HL-60 (cell line): ENCODE results near the gene VAT1L.

Experiments used
- DNase-seq, 2 experiments: peaks; one replicate each; pipeline ENCODE4 v3.0.0-alpha.2; 2010 to 2020; ENCODE audit warnings: low read depth in 1 of 2, low spot score in 1 of 2
- H3K27ac ChIP-seq: fragments of 250-450 bp; sonication (Bioruptor Pico); replicated peaks from 2 replicates; pipeline ENCODE4 v1.5.1; 2020; ENCODE audit warnings: mild to moderate bottlenecking, moderate library complexity
- H3K27me3 ChIP-seq: fragments of 250-450 bp; sonication (Bioruptor Pico); 2 replicates; pipeline ENCODE4 v1.5.1; 2021; ENCODE audit warnings: mild to moderate bottlenecking, moderate library complexity; ENCODE audit not compliant: insufficient read depth, poor library complexity, severe bottlenecking
- H3K4me3 ChIP-seq: replicated peaks from 2 replicates; pipeline ENCODE4 v1.5.1; 2011; ENCODE audit warnings: mild to moderate bottlenecking, control low read depth, low read length; ENCODE audit not compliant: insufficient read depth
- GABPA ChIP-seq: IDR thresholded peaks from 2 replicates; pipeline ENCODE4 v1.6.1; 2012; ENCODE audit warnings: low read depth
- POLR2AphosphoS5 ChIP-seq: IDR thresholded peaks from 2 replicates; pipeline ENCODE4 v1.6.1; 2012; ENCODE audit warnings: low read depth
- SPI1 ChIP-seq: IDR thresholded peaks from 2 replicates; pipeline ENCODE4 v1.6.1; 2012; ENCODE audit warnings: low read depth, mild to moderate bottlenecking, borderline replicate concordance
- TF ChIP-seq, protein P1 (sequence below): IDR thresholded peaks from one replicate; pipeline ENCODE4 v1.5.1; 2011; ENCODE audit warnings: low read length, control low read depth, inconsistent platforms; ENCODE audit not compliant: insufficient read depth
- TF ChIP-seq, protein P2 (sequence below): IDR thresholded peaks from 2 replicates; pipeline ENCODE4 v1.6.1; 2012; ENCODE audit warnings: low read depth; ENCODE audit not compliant: insufficient replicate concordance

Gene VAT1L

DNA sequence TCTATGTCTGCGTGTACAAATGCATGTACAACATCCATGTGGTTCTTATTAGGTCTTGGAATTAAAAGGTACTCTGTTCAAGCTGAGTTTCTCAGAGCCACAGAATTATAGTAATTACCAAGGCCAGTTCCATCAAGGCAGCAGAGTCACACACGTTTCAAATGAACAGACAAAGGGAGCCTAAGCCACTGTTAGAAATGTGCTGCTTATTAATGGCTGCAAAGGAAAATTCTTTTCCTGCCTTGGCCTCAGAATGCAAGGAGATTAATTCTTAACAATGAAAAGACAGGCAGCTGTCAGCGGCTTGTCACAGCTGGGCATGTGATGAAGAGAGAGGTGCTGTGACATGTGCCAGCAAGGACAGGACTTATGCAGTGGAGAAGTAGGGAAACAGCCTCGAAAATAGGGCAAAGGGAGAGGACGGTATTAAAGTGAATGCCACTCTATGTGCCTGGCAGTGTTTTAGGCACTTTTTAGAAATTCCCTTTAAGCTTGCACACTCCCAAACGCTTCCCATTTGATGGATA lies 133.9 kb downstream of the VAT1L start:
- TF ChIP-seq, protein P1, sequence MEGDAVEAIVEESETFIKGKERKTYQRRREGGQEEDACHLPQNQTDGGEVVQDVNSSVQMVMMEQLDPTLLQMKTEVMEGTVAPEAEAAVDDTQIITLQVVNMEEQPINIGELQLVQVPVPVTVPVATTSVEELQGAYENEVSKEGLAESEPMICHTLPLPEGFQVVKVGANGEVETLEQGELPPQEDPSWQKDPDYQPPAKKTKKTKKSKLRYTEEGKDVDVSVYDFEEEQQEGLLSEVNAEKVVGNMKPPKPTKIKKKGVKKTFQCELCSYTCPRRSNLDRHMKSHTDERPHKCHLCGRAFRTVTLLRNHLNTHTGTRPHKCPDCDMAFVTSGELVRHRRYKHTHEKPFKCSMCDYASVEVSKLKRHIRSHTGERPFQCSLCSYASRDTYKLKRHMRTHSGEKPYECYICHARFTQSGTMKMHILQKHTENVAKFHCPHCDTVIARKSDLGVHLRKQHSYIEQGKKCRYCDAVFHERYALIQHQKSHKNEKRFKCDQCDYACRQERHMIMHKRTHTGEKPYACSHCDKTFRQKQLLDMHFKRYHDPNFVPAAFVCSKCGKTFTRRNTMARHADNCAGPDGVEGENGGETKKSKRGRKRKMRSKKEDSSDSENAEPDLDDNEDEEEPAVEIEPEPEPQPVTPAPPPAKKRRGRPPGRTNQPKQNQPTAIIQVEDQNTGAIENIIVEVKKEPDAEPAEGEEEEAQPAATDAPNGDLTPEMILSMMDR, result no peak
- TF ChIP-seq POLR2AphosphoS5 (no peak), GABPA (no peak), SPI1 (no peak)
- TF ChIP-seq, protein P2, sequence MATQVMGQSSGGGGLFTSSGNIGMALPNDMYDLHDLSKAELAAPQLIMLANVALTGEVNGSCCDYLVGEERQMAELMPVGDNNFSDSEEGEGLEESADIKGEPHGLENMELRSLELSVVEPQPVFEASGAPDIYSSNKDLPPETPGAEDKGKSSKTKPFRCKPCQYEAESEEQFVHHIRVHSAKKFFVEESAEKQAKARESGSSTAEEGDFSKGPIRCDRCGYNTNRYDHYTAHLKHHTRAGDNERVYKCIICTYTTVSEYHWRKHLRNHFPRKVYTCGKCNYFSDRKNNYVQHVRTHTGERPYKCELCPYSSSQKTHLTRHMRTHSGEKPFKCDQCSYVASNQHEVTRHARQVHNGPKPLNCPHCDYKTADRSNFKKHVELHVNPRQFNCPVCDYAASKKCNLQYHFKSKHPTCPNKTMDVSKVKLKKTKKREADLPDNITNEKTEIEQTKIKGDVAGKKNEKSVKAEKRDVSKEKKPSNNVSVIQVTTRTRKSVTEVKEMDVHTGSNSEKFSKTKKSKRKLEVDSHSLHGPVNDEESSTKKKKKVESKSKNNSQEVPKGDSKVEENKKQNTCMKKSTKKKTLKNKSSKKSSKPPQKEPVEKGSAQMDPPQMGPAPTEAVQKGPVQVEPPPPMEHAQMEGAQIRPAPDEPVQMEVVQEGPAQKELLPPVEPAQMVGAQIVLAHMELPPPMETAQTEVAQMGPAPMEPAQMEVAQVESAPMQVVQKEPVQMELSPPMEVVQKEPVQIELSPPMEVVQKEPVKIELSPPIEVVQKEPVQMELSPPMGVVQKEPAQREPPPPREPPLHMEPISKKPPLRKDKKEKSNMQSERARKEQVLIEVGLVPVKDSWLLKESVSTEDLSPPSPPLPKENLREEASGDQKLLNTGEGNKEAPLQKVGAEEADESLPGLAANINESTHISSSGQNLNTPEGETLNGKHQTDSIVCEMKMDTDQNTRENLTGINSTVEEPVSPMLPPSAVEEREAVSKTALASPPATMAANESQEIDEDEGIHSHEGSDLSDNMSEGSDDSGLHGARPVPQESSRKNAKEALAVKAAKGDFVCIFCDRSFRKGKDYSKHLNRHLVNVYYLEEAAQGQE, result no peak
- Histone ChIP-seq H3K27me3 (no peaks in the 10 kb centered on the region), H3K4me3 (no peak overlapping the region), H3K27ac (no peak overlapping the region)
- no peak for DNase-seq

DNA sequence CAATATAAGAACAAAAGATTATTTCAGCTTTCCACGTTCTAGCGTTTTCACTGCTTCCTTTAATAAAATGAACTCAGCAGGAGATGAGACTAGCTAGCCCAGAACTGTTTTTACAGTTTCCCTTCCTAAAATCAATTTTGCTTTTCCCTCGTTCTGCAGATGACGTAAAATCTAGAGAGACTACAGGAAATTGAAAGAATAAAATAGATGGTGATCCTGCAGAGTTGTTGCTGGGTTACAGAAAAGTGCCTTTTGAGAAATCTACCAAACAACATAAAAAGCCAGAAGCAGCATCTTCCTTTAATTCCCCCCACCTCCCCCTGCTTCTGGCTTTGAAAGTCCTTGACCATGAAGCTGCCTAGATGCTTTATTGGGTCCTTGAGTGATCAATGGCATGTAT lies 137.2 kb downstream of the VAT1L start:
- no peak for DNase-seq
- TF ChIP-seq POLR2AphosphoS5, result no peak
- Histone ChIP-seq H3K27ac (no peak overlapping the region), H3K27me3 (no peaks in the 10 kb centered on the region), H3K4me3 (no peak overlapping the region)

DNA sequence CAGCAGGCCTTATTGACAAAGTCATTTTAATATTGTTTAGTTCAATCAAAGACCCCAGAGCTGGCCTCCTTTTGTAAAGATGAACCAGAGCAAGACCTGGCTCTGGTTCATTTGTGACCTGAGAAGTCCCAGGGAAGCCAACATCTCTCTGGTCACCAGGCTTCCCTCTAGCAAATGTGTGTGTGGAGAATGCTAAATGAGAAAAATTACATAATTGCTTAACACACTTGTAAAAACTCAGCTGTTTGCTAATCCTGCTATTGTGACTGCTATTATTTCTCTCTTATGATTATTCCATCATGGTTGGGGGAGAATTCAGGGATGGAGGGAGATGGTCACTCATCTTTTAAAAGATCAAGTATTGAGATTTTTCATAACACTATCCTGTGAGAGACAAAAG lies 139.7 kb downstream of the VAT1L start:
- no peak for TF ChIP-seq SPI1
- no peak for TF ChIP-seq GABPA
- TF ChIP-seq, protein P2, result no peak
- TF ChIP-seq, protein P1, result no peak
- no peak for TF ChIP-seq POLR2AphosphoS5
- H3K27ac ChIP-seq, result no peak overlapping the region
- no peak for DNase-seq
- no peaks in the 10 kb centered on the region for H3K27me3 ChIP-seq
- no peak overlapping the region for H3K4me3 ChIP-seq

DNA sequence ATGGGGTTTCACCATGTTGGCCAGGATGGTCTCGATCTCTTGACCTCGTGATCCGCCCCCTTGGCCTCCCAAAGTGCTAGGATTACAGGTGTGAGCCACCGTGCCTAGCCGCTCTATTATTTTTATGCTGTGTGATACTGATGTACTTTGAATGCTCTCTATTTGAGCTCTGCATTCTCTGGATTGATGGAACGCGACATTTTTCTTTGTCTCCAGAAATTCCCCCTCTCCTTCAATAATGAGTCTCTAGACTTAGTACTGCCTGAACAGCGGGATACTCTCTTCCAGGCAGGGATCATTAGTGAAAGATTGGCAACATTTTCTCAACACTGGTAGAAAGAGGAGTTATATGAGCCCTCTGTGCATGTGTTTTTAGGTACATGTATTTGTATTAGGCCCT lies 140.6 kb downstream of the VAT1L start:
- no peak for DNase-seq
- no peak overlapping the region for H3K4me3 ChIP-seq
- no peak for TF ChIP-seq SPI1
- no peak for TF ChIP-seq GABPA
- TF ChIP-seq, protein P2, result no peak
- TF ChIP-seq, protein P1, result no peak
- no peak for TF ChIP-seq POLR2AphosphoS5
- H3K27me3 ChIP-seq, result no peaks in the 10 kb centered on the region
- H3K27ac ChIP-seq, result no peak overlapping the region
